Mucosa of descending colon (tissue), 3 donors: ENCODE data around the gene IDH3G. TPM values are rescaled to one million over a fixed set of nuclear protein-coding genes. Genes with fewer than 3 reads are reported as not detected.

Source experiments
- ATAC-seq: fragments of 200-7000 bp; cut with Tn5 transposase; one replicate; pipeline ENCODE4 v1.9.1; 2020; ENCODE audit warnings: mild to moderate bottlenecking, moderate library complexity
- DNase-seq, 3 donors: peaks; one replicate each; pipeline ENCODE4 v3.0.0-alpha.2; 2020
- H3K36me3 ChIP-seq: fragments of 200-600 bp; one replicate; pipeline ENCODE4 v1.8.0; 2021; ENCODE audit warnings: low read depth, mild to moderate bottlenecking
- H3K4me1 ChIP-seq: fragments of 200-600 bp; one replicate; pipeline ENCODE4 v1.8.0; 2021; ENCODE audit warnings: low read depth, mild to moderate bottlenecking
- H3K4me3 ChIP-seq: fragments of 200-600 bp; one replicate; pipeline ENCODE4 v1.8.0; 2021; ENCODE audit warnings: mild to moderate bottlenecking
- H3K9me3 ChIP-seq: fragments of 200-600 bp; one replicate; pipeline ENCODE4 v1.8.0; 2021; ENCODE audit warnings: mild to moderate bottlenecking
- intact Hi-C, 2 donors: fragments of 100-400 bp; cut with DNase I in 1 of 2; cut with micrococcal nuclease in 1 of 2; formaldehyde crosslinking; loops; one replicate each; pipeline versions ENCODE4 v1.11.0 to v1.11.1; 2022; cut with DNase I, micrococcal nuclease
- total RNA-seq, 3 donors: library from RNA; stranded (reverse); fragmentation: NEBNext Ultra II Directional in 2 of 3; extraction: Animal tissue kit (Norgen Biotek cat#: 25700) in 2 of 3; gene quantifications; one replicate each; pipeline versions ENCODE4 v1.2.1 to v1.2.4, GENCODE V29; 2021 to 2023
- TF ChIP-seq, protein P1 (sequence below): fragments of 200-600 bp; IDR thresholded peaks from one replicate; pipeline ENCODE4 v1.8.0; 2022; ENCODE audit warnings: antibody characterized with exemption, mild to moderate bottlenecking
- donor health status: DM: no; HTN: no; CAD: no; lungs with moderate emphysema.
- donor health status: DM: no; HTN: no; CAD: no.
- donor health status: DM: no; HTN: yes; CAD: no.

The IDH3G gene
- total RNA-seq, 3 donors from 2014 or later, result 57.8 to 89.9 (median 79.3) TPM

DNA sequence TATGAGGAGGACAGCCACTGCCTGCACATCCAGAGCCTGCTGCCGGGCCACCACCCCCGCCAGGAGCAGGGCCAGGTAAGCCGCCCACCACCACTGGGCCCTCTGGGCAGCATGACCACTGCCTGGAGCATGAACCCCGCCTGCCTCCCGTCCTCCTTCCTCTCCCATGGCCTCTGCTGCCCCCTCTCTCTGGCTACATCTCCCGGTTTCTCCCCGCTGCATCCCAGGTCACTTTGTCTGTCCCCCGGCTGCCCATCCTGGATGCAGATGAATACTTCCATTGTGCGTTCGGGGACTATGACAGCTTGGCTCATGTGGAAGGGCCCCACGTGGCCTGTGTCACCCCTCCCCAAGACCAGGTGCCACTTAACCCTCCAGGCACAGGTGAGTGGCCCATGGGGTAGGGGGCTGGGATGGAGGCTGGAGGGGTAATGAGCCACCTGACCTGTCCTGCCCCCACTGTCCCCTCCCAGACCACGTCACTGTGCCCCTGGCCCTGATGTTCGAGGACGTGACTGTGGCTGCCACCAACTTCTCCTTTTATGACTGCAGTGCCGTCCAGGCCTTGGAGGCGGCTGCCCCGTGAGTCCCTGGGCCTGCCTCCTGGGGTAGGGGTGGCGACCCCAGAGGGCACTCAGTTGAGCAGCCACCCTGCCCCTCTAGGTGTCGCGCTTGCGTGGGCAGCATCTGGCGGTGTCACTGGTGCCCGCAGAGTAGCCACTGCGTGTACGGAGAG lies 24.1 kb downstream of the IDH3G start:
- H3K4me3 ChIP-seq, result no peak overlapping the region
- TF ChIP-seq, protein P1, sequence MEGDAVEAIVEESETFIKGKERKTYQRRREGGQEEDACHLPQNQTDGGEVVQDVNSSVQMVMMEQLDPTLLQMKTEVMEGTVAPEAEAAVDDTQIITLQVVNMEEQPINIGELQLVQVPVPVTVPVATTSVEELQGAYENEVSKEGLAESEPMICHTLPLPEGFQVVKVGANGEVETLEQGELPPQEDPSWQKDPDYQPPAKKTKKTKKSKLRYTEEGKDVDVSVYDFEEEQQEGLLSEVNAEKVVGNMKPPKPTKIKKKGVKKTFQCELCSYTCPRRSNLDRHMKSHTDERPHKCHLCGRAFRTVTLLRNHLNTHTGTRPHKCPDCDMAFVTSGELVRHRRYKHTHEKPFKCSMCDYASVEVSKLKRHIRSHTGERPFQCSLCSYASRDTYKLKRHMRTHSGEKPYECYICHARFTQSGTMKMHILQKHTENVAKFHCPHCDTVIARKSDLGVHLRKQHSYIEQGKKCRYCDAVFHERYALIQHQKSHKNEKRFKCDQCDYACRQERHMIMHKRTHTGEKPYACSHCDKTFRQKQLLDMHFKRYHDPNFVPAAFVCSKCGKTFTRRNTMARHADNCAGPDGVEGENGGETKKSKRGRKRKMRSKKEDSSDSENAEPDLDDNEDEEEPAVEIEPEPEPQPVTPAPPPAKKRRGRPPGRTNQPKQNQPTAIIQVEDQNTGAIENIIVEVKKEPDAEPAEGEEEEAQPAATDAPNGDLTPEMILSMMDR, result no peak
- ATAC-seq (no peak), DNase-seq (no peak)
- H3K4me1 ChIP-seq, result no peaks in the 10 kb centered on the region
- H3K9me3 ChIP-seq, result no peaks in the 10 kb centered on the region
- intact Hi-C loops, result loop anchor here in 1 of 2 donors (10.0 kb wide), 1 partner anchor 185 kb away; no protein-coding TSS in a partner anchor
- H3K36me3 ChIP-seq, result no peaks in the 10 kb centered on the region

- Histone ChIP-seq H3K36me3 (no peaks in the 10 kb centered on the region), H3K4me3 (no peak overlapping the region), H3K9me3 (no peaks in the 10 kb centered on the region), H3K4me1 (no peaks in the 10 kb centered on the region)
- TF ChIP-seq, protein P1, result no peak
- DNase-seq, result peak in 2 of 3 donors; percentile 11 to 46
- intact Hi-C loops, result loop anchor here in 1 of 2 donors (10.0 kb wide), 1 partner anchor 185 kb away; no protein-coding TSS in a partner anchor
- ATAC-seq, result no peak
Observed at GRCh38 chrX:153769158-153769864, 24.9 kb downstream of the IDH3G start.

DNA sequence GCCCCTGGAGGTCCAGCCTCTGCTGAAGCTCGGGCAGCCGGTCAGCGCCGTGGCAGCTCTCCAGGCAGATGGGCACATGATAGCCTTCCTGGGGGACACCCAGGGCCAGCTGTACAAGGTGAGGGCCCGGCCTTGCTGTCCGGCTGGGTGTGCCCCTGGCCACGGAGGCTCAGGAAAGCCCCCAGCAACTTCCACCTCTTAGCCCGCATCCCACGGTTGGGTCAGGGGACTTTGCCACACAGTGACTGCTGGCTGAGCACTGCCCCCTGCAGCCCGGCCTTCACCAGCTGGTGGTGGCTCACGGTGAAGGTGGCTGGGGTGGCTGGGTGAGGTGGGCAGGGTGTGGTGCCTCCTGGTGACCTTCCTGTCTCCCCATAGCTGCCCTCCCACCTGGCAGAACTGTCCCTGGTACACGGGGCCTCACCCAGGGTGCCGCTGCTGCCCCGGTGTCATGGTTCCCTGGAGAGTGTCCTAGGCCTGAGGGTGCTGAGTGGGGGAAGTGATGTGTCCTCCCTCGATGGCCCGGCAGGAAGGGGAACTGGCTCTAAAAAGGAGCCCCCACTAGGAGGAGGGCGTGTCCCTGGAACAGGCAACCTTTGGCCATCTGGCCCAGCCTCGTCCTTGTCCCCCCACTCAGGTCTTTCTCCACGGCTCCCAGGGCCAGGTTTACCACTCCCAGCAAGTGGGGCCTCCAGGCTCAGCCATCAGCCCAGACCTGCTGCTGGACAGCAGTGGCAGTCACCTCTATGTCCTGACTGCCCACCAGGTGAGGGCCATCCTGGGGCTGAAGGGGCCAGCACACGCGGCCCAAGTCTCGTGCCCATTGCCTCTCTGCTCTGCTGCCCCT lies 25.6 kb downstream of the IDH3G start:
- Histone ChIP-seq H3K4me1 (no peaks in the 10 kb centered on the region), H3K36me3 (no peaks in the 10 kb centered on the region), H3K4me3 (no peak overlapping the region), H3K9me3 (no peaks in the 10 kb centered on the region)
- ATAC-seq (no peak), DNase-seq (peak in 2 of 3 donors; percentile 16 to 44)
- intact Hi-C loops, result loop anchor here in 1 of 2 donors (10.0 kb wide), 1 partner anchor 186 kb away; no protein-coding TSS in a partner anchor
- TF ChIP-seq, protein P1, result no peak

DNA sequence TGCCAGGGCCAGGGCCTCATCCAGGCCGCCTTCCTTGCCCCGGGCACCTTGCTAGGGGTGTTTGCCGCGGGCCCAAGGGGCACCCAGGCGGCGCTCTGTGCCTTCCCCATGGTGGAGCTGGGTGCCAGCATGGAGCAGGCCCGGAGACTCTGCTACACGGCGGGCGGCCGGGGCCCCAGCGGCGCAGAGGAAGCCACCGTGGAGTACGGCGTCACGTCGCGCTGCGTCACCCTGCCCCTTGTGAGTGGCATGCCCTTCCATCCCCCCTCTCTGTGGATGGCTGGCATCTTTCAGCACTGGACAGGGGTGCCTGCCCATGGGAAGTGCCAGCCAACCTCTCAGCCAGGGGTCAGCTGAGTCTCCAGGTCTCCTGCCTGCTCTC lies 26.5 kb downstream of the IDH3G start:
- Histone ChIP-seq H3K9me3 (no peaks in the 10 kb centered on the region), H3K4me3 (no peak overlapping the region), H3K36me3 (no peaks in the 10 kb centered on the region), H3K4me1 (no peaks in the 10 kb centered on the region)
- DNase-seq (peak in 1 of 3 donors; percentile 10), ATAC-seq (no peak)
- intact Hi-C loops, result loop anchor here in 1 of 2 donors (10.0 kb wide), 1 partner anchor 187 kb away; no protein-coding TSS in a partner anchor
- TF ChIP-seq, protein P1, result no peak
